ENCODE results near the gene KLF7. TPM values are rescaled to one million over a fixed set of nuclear protein-coding genes. Genes with fewer than 3 reads are reported as not detected.

Gene KLF7
- total and polyA plus RNA-seq, 2 donors (not counting 3 experiments of a cell fraction or from before 2014, with no cell fraction given): 32.8 to 42.9 TPM

GRCh38 chr2:207035875-207036274, 129.9 kb downstream of the KLF7 start:
- Histone ChIP-seq H3K4me2 (ENCODE audit: insufficient read depth, low read length) (no peak overlapping the region), H4K20me1 (replicated peaks; ENCODE audit: control insufficient read depth, extremely low read depth, insufficient read depth, low read length) (no peaks in the 10 kb centered on the region), H3K79me2 (ENCODE audit: control insufficient read depth, insufficient read depth, low read length) (no peaks in the 10 kb centered on the region), H3K9me3 (replicated peaks; ENCODE audit: control insufficient read depth, insufficient read depth, low read length) (no peaks in the 10 kb centered on the region), H3K27me3 (ENCODE audit: control insufficient read depth in 2 of 2, insufficient read depth in 2 of 2, low read length in 2 of 2) (no peaks in the 10 kb centered on the region), H3K9ac (replicated peaks; ENCODE audit: extremely low read depth, insufficient read depth, low read length) (no peak overlapping the region), H3K4me1 (ENCODE audit: control insufficient read depth, extremely low read depth, insufficient read depth, low read length) (peaks cover 3% of the 10 kb centered on the region), H3K36me3 (ENCODE audit: control insufficient read depth in 2 of 2, extremely low read depth in 1 of 2, insufficient read depth in 2 of 2, low read length in 2 of 2) (no peaks in the 10 kb centered on the region), H3K27ac (ENCODE audit: insufficient read depth, low read depth, low read length) (no peak overlapping the region), H3K4me3 (replicated peaks in 1 of 3; ENCODE audit: insufficient read depth in 1 of 3, low read depth in 1 of 3, low read length in 3 of 3) (no peak overlapping the region), H2AFZ (ENCODE audit: low read depth, low read length) (no peak overlapping the region), H3K9me1 (replicated peaks; ENCODE audit: control insufficient read depth, extremely low read depth, insufficient read depth, low read length) (no peaks in the 10 kb centered on the region)
- POLR2A ChIA-PET: no interaction called here
- no peak for FAIRE-seq
- dilution Hi-C loops (cut with MboI; ENCODE audit: extremely low pct_ligation_motif_present, low sequenced_read_pairs) (no loop called here), intact Hi-C loops (cut with micrococcal nuclease) (loop anchor here (5.0 kb wide), 1 partner anchor 954 kb away; no protein-coding TSS in a partner anchor)
- no peak for DNase-seq (ENCODE audit: low read depth, low spot score)
- BruUV-seq (replicated peaks): no TSS peak
- TF ChIP-seq JUN (IDR thresholded peaks at IDR 0.05; ENCODE audit: borderline replicate concordance, insufficient read depth, insufficient read length, low read depth): no peak
- no peak for TF ChIP-seq POLR2AphosphoS5 (IDR thresholded peaks at IDR 0.05; ENCODE audit: insufficient read depth, low read depth, low read length)
- TF ChIP-seq MYC (IDR thresholded peaks at IDR 0.05; ENCODE audit: low read depth, low read length): no peak
- TF ChIP-seq GATA2 (IDR thresholded peaks at IDR 0.05; ENCODE audit: insufficient read depth, insufficient read length, low read depth, low read length): no peak
- TF ChIP-seq EZH2 (IDR thresholded peaks at IDR 0.05; ENCODE audit: borderline replicate concordance, low read depth, low read length, severe bottlenecking): no peak
- TF ChIP-seq FOS (IDR thresholded peaks at IDR 0.05; ENCODE audit: borderline replicate concordance, insufficient read depth, low read length): no peak
- TF ChIP-seq CTCF (IDR thresholded peaks at IDR 0.05; ENCODE audit: extremely low read depth in 1 of 2, insufficient read depth in 1 of 2, low read depth in 1 of 2, low read length in 2 of 2): no peak
- TF ChIP-seq POLR2A (IDR thresholded peaks at IDR 0.05; ENCODE audit: low read depth, low read length): no peak
- TF ChIP-seq MAX (IDR thresholded peaks at IDR 0.05; ENCODE audit: insufficient read depth, insufficient read length): no peak
- CTCF ChIA-PET: no interaction called here
